OCI-LY7 (cell line): ENCODE results near the gene PSMC3.

Source experiments
- CTCF ChIP-seq: fragments of 200-600 bp; sonication (generic); conservative IDR thresholded peaks from 2 replicates; pipeline ENCODE4 v1.5.1; 2014; ENCODE audit warnings: mild to moderate bottlenecking, antibody characterized with exemption, low read length, moderate library complexity, mixed read lengths
- EZH2phosphoT487 ChIP-seq: fragments of 200-600 bp; sonication (generic); IDR thresholded peaks from 2 replicates; pipeline ENCODE4 v1.6.1; 2018; ENCODE audit warnings: low read depth, borderline replicate concordance, mild to moderate bottlenecking, mixed run types, antibody characterized with exemption, low read length, moderate library complexity, mixed read lengths

GRCh38 chr11:47437746-47438418, 11.6 kb upstream of the PSMC3 start:
- TF ChIP-seq EZH2phosphoT487 (no peak), CTCF (no peak)
